Measurements from ENCODE around the gene SNX2.

GRCh38 chr5:122774519-122774860 lies 390 bp upstream of the SNX2 start:
- no peak for TF ChIP-seq ZFP3 (CRISPR knock-in tag; IDR thresholded peaks at IDR 0.05)
- no peak for TF ChIP-seq PPARA (CRISPR knock-in tag; IDR thresholded peaks at IDR 0.05; ENCODE audit: borderline replicate concordance)
- no peak for TF ChIP-seq ZC3H10 (CRISPR knock-in tag; IDR thresholded peaks at IDR 0.05)
- TF ChIP-seq PATZ1 (CRISPR knock-in tag; IDR thresholded peaks at IDR 0.05; ENCODE audit: borderline replicate concordance) = no peak
- TF ChIP-seq GLIS3 (CRISPR knock-in tag; IDR thresholded peaks at IDR 0.05) = no peak
- no peak for TF ChIP-seq RARB (CRISPR knock-in tag; IDR thresholded peaks at IDR 0.05)
- no peak for TF ChIP-seq ARNTL (CRISPR knock-in tag; IDR thresholded peaks at IDR 0.05; ENCODE audit: borderline replicate concordance, low read depth)
- TF ChIP-seq BACH2 (CRISPR knock-in tag; IDR thresholded peaks at IDR 0.05; ENCODE audit: borderline replicate concordance) = no peak
- TF ChIP-seq ZFP30 (CRISPR knock-in tag; IDR thresholded peaks at IDR 0.05) = no peak
- no peak for TF ChIP-seq ESRRG (CRISPR knock-in tag; IDR thresholded peaks at IDR 0.05)
- no peak for TF ChIP-seq CSDC2 (CRISPR knock-in tag; IDR thresholded peaks at IDR 0.05)
- no peak for TF ChIP-seq TCF4 (CRISPR knock-in tag; IDR thresholded peaks at IDR 0.05; ENCODE audit: borderline replicate concordance)
- TF ChIP-seq ZNF565 (CRISPR knock-in tag; conservative IDR thresholded peaks at IDR 0.05; ENCODE audit: low read depth) = no peak
